ENCODE results near the gene ARFGEF3.

The ARFGEF3 gene

DNA sequence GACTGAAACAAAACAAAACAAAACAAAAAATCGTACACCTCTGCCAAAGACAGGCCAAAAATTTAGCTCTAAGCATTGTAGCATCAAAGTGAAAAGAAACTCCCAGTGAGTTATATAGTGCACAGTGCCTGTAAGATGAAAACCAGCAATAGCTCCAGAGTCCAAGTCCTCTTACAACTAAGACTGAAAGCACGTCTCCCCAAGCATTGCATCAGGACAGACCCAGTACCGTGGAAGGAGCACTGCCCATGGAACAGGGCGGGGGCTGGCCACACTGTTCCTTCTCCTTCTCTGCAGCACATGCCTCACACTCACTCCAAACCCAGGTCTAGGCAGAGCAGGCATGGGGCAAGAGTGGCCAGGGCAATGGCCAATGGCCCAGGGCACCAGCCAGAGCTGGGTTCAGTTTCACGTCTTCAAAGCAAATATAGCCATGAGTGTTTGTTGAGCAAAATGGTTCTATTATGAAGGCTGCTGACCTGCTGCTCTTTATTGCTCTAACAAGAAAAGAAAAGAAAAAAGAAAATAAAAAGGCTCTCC, 128.8 kb downstream of the ARFGEF3 start:
- H3K4me3 ChIP-seq (replicated peaks; ENCODE audit: low read depth, low read length), result no peak overlapping the region
- no peak for TF ChIP-seq CTCF (IDR thresholded peaks at IDR 0.05; ENCODE audit: low read depth, low read length, missing control alignments)
- DNase-seq (ENCODE audit: extremely low read depth, low read depth), result no peak

GRCh38 chr6:138291036-138291848, 129.5 kb downstream of the ARFGEF3 start:
- TF ChIP-seq CTCF (IDR thresholded peaks at IDR 0.05; ENCODE audit: low read depth, low read length, missing control alignments), result no peak
- DNase-seq (ENCODE audit: extremely low read depth, low read depth), result no peak
- H3K4me3 ChIP-seq (replicated peaks; ENCODE audit: low read depth, low read length), result no peak overlapping the region

DNA sequence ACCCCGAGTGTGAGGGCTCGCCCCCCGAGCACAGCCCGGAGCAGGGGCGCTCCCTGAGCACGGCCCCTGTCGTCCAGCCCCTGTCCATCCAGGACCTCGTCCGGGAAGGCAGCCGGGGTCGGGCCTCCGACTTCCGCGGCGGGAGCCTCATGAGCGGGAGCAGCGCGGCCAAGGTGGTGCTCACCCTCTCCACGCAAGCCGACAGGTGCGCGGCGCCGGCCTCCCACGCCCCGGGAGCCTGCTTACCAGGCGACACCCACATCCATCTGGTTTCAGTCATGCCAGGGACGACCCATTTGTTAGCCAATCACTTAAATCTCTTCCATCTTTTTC, 130.1 kb downstream of the ARFGEF3 start:
- DNase-seq (ENCODE audit: extremely low read depth, low read depth), result no peak
- H3K4me3 ChIP-seq (replicated peaks; ENCODE audit: low read depth, low read length), result no peak overlapping the region
- no peak for TF ChIP-seq CTCF (IDR thresholded peaks at IDR 0.05; ENCODE audit: low read depth, low read length, missing control alignments)

DNA sequence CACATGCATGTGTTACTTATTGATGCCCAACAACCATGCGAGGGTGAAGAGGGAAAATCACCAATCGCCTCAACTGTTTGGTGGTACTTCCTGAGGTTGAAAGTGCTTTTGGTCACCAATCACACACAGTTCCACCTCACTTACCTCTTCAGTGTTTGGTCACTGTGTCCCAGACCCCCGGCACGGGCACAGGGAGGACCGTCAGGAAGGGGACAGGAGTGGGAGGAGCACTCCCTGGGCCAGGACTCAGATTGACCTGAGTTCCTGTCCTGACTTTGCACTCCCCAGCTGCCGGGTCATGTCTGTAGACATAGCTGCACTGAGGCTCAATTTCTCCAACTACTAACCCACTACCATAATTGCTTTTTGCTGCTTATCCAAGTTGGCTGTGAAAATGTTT, 130.7 kb downstream of the ARFGEF3 start:
- DNase-seq (ENCODE audit: extremely low read depth, low read depth), result no peak
- H3K4me3 ChIP-seq (replicated peaks; ENCODE audit: low read depth, low read length), result no peak overlapping the region
- no peak for TF ChIP-seq CTCF (IDR thresholded peaks at IDR 0.05; ENCODE audit: low read depth, low read length, missing control alignments)

GRCh38 chr6:138293428-138294395, 132.0 kb downstream of the ARFGEF3 start:
- DNase-seq (ENCODE audit: extremely low read depth, low read depth), result no peak
- H3K4me3 ChIP-seq (replicated peaks; ENCODE audit: low read depth, low read length), result no peak overlapping the region
- TF ChIP-seq CTCF (IDR thresholded peaks at IDR 0.05; ENCODE audit: low read depth, low read length, missing control alignments), result no peak

DNA sequence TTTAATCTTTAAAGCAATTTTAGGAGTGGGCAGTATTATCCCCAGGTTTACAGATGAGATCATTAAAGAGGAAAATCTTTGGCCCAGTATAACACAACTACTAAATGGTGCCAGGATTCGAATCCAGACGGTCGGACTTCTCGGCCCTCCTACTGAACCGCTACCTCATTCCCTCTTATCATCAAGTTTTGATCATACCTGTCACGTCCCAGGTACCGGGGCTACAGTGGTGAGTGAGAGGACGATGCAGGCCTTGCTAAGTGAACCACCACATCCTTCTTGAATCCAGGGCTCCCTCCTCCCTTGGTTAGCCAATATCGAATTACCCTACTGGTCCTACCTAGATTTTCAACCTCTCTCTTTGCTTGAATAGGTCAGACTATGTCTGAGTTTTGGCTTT, 134.6 kb downstream of the ARFGEF3 start:
- no peak overlapping the region for H3K4me3 ChIP-seq (replicated peaks; ENCODE audit: low read depth, low read length)
- no peak for TF ChIP-seq CTCF (IDR thresholded peaks at IDR 0.05; ENCODE audit: low read depth, low read length, missing control alignments)
- no peak for DNase-seq (ENCODE audit: extremely low read depth, low read depth)
